GM19438 (cell line): ENCODE data around the gene CCDC7.
"Not testable (repeated sequence)": the region's sequence is repeated elsewhere in the genome, so short reads cannot be mapped to it uniquely, and the experiment has no call there.

ENCODE experiments used
- ATAC-seq: cut with Tn5 transposase; IDR thresholded peaks from one replicate; pipeline ENCODE4 v1.9.1; 2021; ENCODE audit warnings: low read depth; ENCODE audit not compliant: unreplicated experiment

The CCDC7 gene

DNA sequence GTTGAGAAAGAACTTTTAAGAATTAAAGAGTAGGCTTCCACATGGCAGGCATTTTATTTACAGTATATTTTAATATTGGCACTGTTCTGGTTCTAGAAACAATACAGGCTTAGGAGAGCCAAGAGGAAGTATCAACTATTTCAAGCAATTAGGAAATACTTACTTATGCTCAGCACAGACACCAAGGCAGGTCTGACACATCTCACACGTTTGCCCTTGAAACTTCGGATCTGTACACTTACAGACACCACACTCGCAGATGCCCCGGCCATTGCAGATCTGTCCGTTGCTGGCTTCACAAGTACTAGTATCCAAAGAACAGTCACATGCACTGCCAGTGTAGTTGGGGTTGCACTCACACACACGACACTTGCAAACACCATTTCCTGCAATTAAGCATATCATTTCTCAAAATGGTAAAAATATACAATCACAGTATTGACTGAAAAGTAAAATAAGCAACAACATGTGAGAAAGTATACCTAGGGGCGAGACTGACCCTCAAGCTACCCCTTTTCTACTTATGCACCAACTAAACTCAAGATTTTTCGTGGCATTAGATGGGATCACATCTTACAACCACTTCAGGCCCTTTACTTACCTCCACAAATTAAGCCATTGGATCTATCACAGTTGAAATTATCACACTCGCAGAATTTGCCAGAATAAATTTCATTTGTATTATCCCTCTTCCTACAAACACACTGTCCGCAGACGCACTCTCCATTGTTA, 465.5 kb downstream of the CCDC7 start:
- no peak for ATAC-seq

GRCh38 chr10:32917817-32918216, 471.9 kb downstream of the CCDC7 start:
- not testable (repeated sequence) for ATAC-seq

DNA sequence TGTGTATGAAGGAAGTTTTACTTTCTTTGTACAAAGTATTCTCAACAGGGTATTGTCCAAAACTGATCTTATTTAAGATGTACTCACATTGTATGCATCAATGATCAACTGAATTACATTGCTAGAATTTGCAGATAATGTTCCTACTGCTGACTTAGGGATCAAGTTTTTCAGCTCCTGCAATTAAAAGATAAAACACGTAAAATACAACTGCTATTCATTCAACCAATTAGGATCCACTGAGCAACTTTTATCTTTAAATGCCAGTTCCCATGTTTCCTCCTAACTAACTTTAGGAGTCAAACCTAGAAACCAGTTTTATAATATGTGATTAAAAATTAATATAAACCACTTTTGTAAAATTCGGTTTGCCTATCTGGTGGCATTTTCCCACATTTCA, 476.2 kb downstream of the CCDC7 start:
- no peak for ATAC-seq

DNA sequence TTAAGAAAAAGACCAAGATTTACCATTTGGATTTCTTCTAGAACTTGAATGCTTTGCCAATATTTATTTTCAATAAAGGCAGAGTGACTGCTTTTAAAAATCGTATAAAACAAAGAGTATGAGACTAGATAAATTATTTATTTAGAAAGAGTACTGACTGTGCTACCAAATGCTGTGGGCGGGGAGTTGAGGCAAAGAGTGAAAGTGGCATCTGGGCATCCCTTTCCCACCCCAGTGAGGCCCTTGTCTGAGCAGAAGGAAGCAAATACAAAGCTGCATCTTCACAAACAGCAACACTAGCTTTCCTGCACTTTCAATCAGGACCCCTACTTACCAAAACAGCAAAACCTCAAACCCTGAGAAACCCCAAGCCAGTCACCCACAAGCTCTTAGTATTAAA, 477.2 kb downstream of the CCDC7 start:
- no peak for ATAC-seq

- ATAC-seq = no peak
Observed at GRCh38 chr10:32923849-32924248, 477.9 kb downstream of the CCDC7 start.
